ENCODE results near the gene NPY.

DNA sequence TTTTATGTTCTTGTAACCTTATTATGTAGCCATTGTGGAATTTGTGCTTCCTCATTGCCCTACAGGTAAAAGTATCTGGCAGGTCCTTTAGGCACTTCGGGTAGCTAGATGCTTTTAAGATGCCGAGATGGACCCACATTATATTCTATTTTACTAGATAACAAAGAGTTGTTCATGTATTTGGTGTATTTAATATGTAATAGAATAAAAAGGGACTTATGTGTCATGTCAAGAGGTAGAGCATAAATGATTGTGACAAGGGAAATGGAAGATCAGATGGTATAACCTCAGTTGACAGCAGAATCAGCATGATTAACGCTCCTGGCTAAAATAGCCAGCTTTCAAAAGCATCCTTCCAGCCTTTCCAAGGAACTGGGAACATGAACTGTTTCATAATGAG, 50.6 kb downstream of the NPY start:
- TF ChIP-seq, protein P1, sequence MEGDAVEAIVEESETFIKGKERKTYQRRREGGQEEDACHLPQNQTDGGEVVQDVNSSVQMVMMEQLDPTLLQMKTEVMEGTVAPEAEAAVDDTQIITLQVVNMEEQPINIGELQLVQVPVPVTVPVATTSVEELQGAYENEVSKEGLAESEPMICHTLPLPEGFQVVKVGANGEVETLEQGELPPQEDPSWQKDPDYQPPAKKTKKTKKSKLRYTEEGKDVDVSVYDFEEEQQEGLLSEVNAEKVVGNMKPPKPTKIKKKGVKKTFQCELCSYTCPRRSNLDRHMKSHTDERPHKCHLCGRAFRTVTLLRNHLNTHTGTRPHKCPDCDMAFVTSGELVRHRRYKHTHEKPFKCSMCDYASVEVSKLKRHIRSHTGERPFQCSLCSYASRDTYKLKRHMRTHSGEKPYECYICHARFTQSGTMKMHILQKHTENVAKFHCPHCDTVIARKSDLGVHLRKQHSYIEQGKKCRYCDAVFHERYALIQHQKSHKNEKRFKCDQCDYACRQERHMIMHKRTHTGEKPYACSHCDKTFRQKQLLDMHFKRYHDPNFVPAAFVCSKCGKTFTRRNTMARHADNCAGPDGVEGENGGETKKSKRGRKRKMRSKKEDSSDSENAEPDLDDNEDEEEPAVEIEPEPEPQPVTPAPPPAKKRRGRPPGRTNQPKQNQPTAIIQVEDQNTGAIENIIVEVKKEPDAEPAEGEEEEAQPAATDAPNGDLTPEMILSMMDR (IDR thresholded peaks at IDR 0.05; ENCODE audit: insufficient read depth, low read length, poor library complexity, severe bottlenecking), result no peak
- no peak for TF ChIP-seq EZH2phosphoT487 (conservative IDR thresholded peaks at IDR 0.05; ENCODE audit: low read length)

All from SU-DHL-6 (cell line).